ENCODE measurements around the gene ZDHHC12. TPM values are rescaled to one million over a fixed set of nuclear protein-coding genes. Genes with fewer than 3 reads are reported as not detected.
A peak's percentile ranks its signal among the peaks of the same experiment; 100 is the strongest.

ZDHHC12 gene
- total RNA-seq, 1 experiment from 2014 or later, result 88.3 TPM

DNA sequence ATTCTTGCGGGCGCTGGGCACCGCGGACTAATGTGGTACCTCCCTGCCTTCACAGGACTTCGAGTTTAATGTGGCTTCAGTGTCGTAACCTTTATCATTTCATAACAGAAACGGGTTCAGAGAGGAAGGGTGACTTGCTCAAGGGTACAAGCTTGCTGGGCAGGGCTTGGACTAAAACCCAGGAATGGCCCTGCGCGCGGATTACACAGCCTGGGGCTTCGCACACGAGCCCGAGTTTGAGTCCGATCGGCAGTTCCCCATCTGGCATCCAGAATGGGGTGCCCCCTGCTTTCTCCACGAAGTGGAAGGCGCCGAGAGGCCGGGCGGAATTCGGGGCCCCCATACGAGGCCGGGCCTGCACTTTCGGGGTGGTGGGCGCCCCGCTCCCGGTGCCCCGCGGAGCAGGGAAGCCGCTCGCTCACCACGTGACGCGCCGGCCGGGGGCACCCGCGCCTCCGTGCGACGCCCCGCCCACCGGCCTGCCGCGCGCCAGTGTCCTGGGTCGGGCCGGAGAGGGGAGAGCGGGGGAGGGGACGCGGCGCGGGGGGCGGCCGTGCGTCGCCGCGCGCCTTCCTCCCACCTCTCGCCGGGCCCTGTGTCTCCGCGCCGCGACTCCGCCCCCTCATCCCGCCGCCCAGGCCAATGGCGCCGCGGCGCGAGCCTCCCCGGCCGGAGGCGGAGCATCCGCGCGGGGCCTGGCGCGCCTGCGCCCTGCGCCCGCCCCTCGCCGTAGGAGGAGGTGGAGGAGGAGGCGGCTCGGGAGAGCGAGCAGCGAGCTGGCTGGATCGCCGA lies 35.2 kb downstream of the ZDHHC12 start, which contains the start of gene SET:
TSS of gene SET (plus strand) at position 722 of the 792 bp plus-strand sequence. CDS start 361 bp downstream, outside the sequence.
- peak; percentile 84 for DNase-seq (ENCODE audit: low read depth)

DNA sequence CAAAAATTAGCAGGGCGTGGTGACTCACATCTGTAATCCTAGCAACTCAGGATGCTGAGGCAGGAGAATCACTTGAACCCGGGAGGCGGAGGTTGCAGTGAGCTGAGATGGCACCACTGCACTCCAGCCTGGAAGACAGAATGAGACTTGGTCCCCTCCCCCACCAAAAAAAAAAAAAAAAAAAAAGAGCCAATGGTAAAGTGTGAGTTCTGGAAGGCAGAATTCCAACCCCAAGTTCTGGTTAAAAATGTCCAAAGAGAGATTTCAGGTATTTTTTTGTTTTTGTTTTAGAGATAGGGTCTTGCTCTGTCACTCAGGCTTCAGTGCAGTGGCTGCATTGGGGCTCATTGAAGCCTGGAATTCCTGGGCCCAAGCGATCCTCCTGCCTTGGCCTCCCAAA lies 36.5 kb downstream of the ZDHHC12 start:
- DNase-seq (ENCODE audit: low read depth), result no peak

DNA sequence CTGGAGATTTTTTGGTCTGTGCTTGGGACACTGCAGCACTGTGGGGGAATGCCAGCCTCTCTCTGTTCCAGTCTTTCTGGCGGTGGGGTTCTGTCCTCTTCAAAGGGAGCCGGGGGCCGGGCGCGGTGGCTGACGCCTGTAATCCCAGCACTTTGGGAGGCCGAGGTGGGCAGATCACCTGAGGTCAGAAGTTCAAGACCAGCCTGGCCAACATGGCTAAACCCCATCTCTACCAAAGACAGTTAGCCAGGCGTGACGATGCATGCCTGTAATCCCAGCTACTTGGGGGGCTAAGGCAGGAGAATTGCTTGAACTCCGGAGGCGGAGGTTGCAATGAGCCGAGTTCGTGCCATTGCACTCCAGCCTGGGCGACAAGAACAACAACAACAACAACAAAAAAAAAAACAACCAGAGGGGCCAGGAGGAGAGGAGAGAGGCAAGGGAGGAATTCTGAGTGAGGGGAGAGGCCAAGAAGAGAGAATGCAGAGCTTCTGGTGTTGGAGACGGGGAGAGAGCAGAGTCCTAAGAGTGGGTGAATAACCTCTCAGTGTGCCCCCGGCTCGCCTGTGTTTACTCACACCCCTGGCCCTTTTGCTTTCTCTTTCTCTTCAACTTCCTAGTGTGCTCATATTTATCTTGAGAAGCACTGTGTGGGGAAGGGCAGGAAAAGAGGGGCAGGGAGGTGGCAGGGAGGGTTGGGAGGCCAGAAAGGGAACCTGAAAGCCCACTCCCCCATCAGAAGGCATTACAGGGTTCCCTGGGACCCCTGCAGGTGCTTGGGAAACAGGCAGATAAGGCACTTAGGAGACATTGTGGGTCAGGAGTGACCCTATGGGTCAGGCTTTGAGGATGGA lies 38.1 kb downstream of the ZDHHC12 start:
- no peak for DNase-seq (ENCODE audit: low read depth)

DNA sequence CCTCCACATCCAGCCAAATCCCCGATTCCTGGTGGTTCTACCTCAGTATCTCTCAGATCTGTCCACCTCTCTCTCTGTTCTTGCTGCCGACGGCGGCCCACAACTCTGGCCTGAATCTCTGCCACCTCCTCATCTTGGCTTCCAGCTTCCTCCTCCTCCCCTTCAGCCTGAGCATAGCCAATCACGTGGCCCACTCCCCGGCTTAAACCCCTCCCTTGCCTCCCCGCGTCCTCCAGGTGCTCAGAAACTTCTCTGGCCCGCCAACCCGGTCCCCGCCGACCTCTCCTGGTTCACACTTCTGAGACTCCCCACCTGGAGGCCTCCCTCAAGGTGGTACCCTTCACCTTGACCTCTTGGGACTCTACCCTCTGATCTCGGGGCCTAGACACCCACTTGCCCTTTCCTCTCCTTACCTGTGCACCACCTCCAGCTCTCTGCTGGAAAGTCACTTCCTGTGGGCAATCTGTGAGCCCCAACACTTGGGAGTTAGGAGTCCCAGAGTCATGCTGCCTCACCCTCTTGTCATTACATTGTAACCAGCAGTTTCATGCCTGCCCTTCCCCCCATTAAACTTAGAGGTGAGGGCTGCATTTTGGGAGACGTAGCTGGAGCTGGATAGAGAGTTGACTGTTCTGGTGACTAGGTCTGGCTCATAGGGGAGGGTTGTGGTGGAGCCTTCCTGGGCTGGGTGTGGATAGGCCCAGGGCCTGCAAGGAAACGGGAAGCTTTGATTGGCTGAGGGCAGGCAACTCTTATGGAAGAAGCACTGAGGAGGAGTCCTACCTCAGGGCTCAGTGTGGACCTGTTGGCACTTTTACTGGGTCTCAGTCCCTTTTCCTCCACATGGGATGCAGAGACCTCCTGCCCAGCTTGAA lies 39.4 kb downstream of the ZDHHC12 start:
- peak; percentile 91 for DNase-seq (ENCODE audit: low read depth)

DNA sequence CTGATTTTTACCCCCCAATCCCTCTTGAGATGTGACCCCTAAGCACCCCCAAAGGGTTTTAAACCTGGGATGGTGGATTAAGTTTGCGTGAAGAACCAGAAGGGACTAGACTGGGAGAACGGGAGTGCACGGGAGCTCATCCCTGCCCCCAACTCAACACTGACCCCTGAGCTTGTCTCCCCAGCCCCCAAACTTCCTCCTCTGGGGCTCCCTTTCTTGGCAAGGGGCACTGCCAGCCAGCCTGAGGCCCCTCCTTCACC lies 39.9 kb downstream of the ZDHHC12 start:
- DNase-seq (ENCODE audit: low read depth), result no peak

DNA sequence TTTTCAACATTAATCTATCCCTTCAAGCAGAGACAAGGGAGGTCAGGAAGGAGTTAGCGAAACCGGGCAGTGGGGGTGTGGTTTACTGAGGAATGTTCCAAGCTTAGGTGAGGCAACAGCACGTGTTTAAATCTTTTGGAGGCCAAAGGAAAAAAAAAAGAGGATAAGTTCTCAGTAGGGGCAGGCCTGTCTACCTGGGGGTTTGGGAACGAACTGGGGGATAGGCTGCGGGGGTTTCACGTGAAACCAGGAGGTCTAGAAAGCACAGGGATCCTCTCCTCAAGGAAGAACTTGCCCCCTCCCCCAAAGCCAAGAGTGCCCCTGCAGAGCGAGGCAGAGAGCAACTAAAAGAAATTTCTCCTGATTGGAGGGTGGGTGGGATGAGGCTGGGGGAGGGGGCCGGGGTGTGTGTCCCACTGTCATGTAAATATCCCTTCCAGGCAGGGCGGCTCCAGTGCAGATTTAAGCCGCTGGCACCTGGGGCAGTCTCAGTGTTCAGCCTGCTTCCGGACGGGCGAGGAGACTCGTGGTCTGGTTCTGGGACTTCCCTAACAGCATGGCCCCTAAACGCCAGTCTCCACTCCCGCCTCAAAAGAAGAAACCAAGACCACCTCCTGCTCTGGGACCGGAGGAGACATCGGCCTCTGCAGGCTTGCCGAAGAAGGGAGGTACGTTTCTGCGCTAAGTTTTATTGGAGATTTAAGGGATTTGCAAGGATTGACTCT lies 40.4 kb downstream of the ZDHHC12 start:
- DNase-seq (ENCODE audit: low read depth), result peak; percentile 29

DNA sequence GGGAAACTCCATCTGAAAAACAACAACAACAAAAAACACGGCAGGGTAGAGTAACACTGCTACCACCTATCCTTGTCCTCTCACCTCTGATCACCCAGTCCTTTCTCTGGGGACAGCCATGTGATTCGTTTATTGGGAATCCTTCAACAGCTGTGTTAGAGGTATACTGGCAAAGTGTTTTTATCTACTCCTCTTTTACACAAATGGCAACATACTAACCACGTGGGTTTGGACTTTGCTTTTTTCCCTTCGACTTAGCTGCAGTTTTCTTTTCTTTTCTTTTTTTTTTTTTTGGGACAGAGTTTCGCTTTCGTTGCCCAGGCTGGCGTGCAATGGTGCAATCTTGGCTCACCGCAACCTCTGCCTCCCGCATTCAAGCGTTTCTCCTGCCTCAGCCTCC lies 46.1 kb downstream of the ZDHHC12 start:
- DNase-seq (ENCODE audit: low read depth), result no peak

DNA sequence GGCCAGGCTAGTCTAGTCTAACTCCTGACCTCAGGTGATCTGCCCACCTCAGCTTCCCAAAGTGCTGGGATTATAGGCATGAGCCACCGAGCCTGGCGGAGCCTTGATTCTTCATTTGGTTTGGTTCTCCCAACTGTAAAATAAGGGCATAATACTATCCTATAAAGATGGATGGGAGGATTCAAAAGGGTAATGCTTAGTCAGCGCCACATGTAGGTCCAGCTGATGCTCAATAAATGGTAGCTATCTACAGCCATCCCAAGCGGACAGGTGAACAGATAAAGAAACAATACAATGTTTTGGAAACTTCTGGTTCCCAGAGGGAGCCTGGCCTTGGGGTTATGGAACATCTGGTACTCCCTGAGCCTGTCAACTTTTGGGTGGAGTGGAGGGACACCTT lies 48.5 kb downstream of the ZDHHC12 start:
- no peak for DNase-seq (ENCODE audit: low read depth)

Small RNA genes within 50 kb of the gene (small RNA-seq; reads per million reads assigned to genes)
- gene RF00017 (not detected), gene RN7SL560P (not detected)

Other genes starting within 250 kb of the ZDHHC12 start
- gene GLE1, start 219.4 kb downstream of the ZDHHC12 start, total RNA-seq (2014; rRNA removed; shearing (Covaris generic)), result 39.0 and 45.0 TPM in 2 replicates
- 177 and 204 TPM in 2 replicates for gene SPTAN1, start 171.5 kb downstream of the ZDHHC12 start, total RNA-seq (2014; rRNA removed; shearing (Covaris generic))
- 134 and 149 TPM in 2 replicates for gene DYNC2I2, start 67.3 kb downstream of the ZDHHC12 start, total RNA-seq (2014; rRNA removed; shearing (Covaris generic))
- 595 and 720 TPM in 2 replicates for gene SET, start 34.9 kb downstream of the ZDHHC12 start, total RNA-seq (2014; rRNA removed; shearing (Covaris generic))
- 4.8 TPM in 2 replicates for gene PKN3, start 21.6 kb downstream of the ZDHHC12 start, total RNA-seq (2014; rRNA removed; shearing (Covaris generic))
- gene ZER1, start 47.8 kb upstream of the ZDHHC12 start, total RNA-seq (2014; rRNA removed; shearing (Covaris generic)), result 6.6 and 12.3 TPM in 2 replicates
- 19.2 and 23.9 TPM in 2 replicates for gene TBC1D13, start 63.1 kb upstream of the ZDHHC12 start, total RNA-seq (2014; rRNA removed; shearing (Covaris generic))
- gene ENDOG, start 94.4 kb upstream of the ZDHHC12 start, total RNA-seq (2014; rRNA removed; shearing (Covaris generic)), result 22.0 and 29.3 TPM in 2 replicates
- 32.2 and 36.0 TPM in 2 replicates for gene SPOUT1, start 105.7 kb upstream of the ZDHHC12 start, total RNA-seq (2014; rRNA removed; shearing (Covaris generic))
- gene KYAT1, start 157.8 kb upstream of the ZDHHC12 start, total RNA-seq (2014; rRNA removed; shearing (Covaris generic)), result 7.7 and 8.6 TPM in 2 replicates
- 65.0 and 71.5 TPM in 2 replicates for gene LRRC8A, start 158.0 kb upstream of the ZDHHC12 start, total RNA-seq (2014; rRNA removed; shearing (Covaris generic))
- 0.16 TPM in 1 of 2 replicates, not detected in the other for gene PHYHD1, start 196.9 kb upstream of the ZDHHC12 start, total RNA-seq (2014; rRNA removed; shearing (Covaris generic))
- 23.4 and 29.1 TPM in 2 replicates for gene DOLK, start 223.5 kb upstream of the ZDHHC12 start, total RNA-seq (2014; rRNA removed; shearing (Covaris generic))
- gene NUP188, start 223.6 kb upstream of the ZDHHC12 start, total RNA-seq (2014; rRNA removed; shearing (Covaris generic)), result 51.8 and 63.6 TPM in 2 replicates